Mesenchymal stem cell (in vitro differentiated cells and primary cell): Measurements from ENCODE around the gene ABT1.
A peak's percentile ranks its signal among the peaks of the same experiment; 100 is the strongest.

Source experiments
- DNase-seq: peaks from one replicate; pipeline ENCODE4 v3.0.0-alpha.2; 2013
- H2AFZ ChIP-seq: one replicate; pipeline ENCODE4 v1.6.1; 2013; ENCODE audit warnings: low read depth, mild to moderate bottlenecking, control low read depth, inconsistent platforms, low read length, moderate library complexity
- H2AK5ac ChIP-seq: 2 replicates; pipeline ENCODE4 v1.6.1; 2013; ENCODE audit warnings: low read length, moderate library complexity, mild to moderate bottlenecking, inconsistent platforms; ENCODE audit not compliant: severe bottlenecking
- H2BK120ac ChIP-seq: one replicate; pipeline ENCODE4 v1.6.1; 2013; ENCODE audit warnings: low read depth, mild to moderate bottlenecking, inconsistent platforms, low read length, moderate library complexity
- H2BK12ac ChIP-seq, 2 experiments: one replicate each; pipeline ENCODE4 v1.6.1; 2013; ENCODE audit warnings: inconsistent platforms in 2 of 2, low read length in 2 of 2, mild to moderate bottlenecking in 2 of 2, moderate library complexity in 2 of 2, control low read depth in 1 of 2
- H2BK15ac ChIP-seq: one replicate; pipeline ENCODE4 v1.6.1; 2013; ENCODE audit warnings: mild to moderate bottlenecking, low read depth, inconsistent platforms; ENCODE audit not compliant: poor library complexity, severe bottlenecking
- H2BK5ac ChIP-seq: 2 replicates; pipeline ENCODE4 v1.6.1; 2013; ENCODE audit warnings: low read depth, mild to moderate bottlenecking, low read length, control low read depth, inconsistent platforms; ENCODE audit not compliant: poor library complexity, severe bottlenecking
- H3K14ac ChIP-seq, 2 experiments: one replicate each; pipeline ENCODE4 v1.6.1; 2013; ENCODE audit warnings: inconsistent platforms in 2 of 2, low read length in 2 of 2, control low read depth in 1 of 2, mild to moderate bottlenecking in 1 of 2, moderate library complexity in 1 of 2
- H3K18ac ChIP-seq, 2 experiments: one replicate each; pipeline ENCODE4 v1.6.1; 2013; ENCODE audit warnings: inconsistent platforms in 2 of 2, low read length in 2 of 2, control low read depth in 1 of 2, low read depth in 1 of 2, mild to moderate bottlenecking in 1 of 2
- H3K23ac ChIP-seq, 2 experiments: one replicate each; pipeline ENCODE4 v1.6.1; 2013; ENCODE audit warnings: inconsistent platforms in 2 of 2, low read length in 2 of 2, mild to moderate bottlenecking in 2 of 2, moderate library complexity in 2 of 2, control low read depth in 1 of 2
- H3K27ac ChIP-seq: 2 replicates; pipeline ENCODE4 v1.5.1; 2013; ENCODE audit warnings: mild to moderate bottlenecking, moderate library complexity, low read length, control low read depth, inconsistent platforms; ENCODE audit not compliant: poor library complexity, severe bottlenecking
- H3K27me3 ChIP-seq, 2 experiments: 2 replicates each; pipeline versions ENCODE4 v1.6.1 to v1.7.0; 2013; ENCODE audit warnings: low read length in 2 of 2, mild to moderate bottlenecking in 2 of 2, moderate library complexity in 2 of 2, control low read depth in 1 of 2, inconsistent platforms in 1 of 2; ENCODE audit not compliant: control insufficient read depth in 1 of 2, insufficient read depth in 1 of 2
- H3K36me3 ChIP-seq, 2 experiments: 2 replicates each; pipeline versions ENCODE4 v1.6.1 to v1.7.0; 2013; ENCODE audit warnings: low read length in 2 of 2, control low read depth in 1 of 2, inconsistent platforms in 1 of 2, low read depth in 1 of 2, mild to moderate bottlenecking in 1 of 2; ENCODE audit not compliant: insufficient read depth in 2 of 2, control insufficient read depth in 1 of 2
- H3K4ac ChIP-seq, 2 experiments: one replicate each; pipeline ENCODE4 v1.6.1; 2013; ENCODE audit warnings: inconsistent platforms in 2 of 2, low read length in 2 of 2, mild to moderate bottlenecking in 2 of 2, moderate library complexity in 2 of 2, control low read depth in 1 of 2, low read depth in 1 of 2
- H3K4me1 ChIP-seq: 2 replicates; pipeline ENCODE4 v1.6.1; 2013; ENCODE audit warnings: low read depth, low read length, control low read depth; ENCODE audit not compliant: control insufficient read depth, insufficient read depth
- H3K4me2 ChIP-seq: 2 replicates; pipeline ENCODE4 v1.6.1; 2013; ENCODE audit warnings: low read length, mild to moderate bottlenecking, inconsistent platforms; ENCODE audit not compliant: poor library complexity, severe bottlenecking
- H3K4me3 ChIP-seq, 2 experiments: 2 replicates each; pipeline versions ENCODE4 v1.5.1 to v1.7.0; 2013; ENCODE audit warnings: low read length in 2 of 2, mild to moderate bottlenecking in 2 of 2, control low read depth in 1 of 2, low read depth in 1 of 2; ENCODE audit not compliant: insufficient read depth in 1 of 2
- H3K79me1 ChIP-seq: replicated peaks from 2 replicates; pipeline ENCODE4 v1.6.1; 2013; ENCODE audit warnings: mild to moderate bottlenecking, control low read depth, low read length, inconsistent platforms; ENCODE audit not compliant: poor library complexity, severe bottlenecking
- H3K9ac ChIP-seq: 2 replicates; pipeline ENCODE4 v1.7.0; 2013; ENCODE audit warnings: mild to moderate bottlenecking, low read length, moderate library complexity
- H3K9me3 ChIP-seq: 2 replicates; pipeline ENCODE4 v1.7.0; 2013; ENCODE audit warnings: mild to moderate bottlenecking, low read length; ENCODE audit not compliant: control insufficient read depth
- H4K8ac ChIP-seq: one replicate; pipeline ENCODE4 v1.6.1; 2013; ENCODE audit warnings: inconsistent platforms, mild to moderate bottlenecking, low read length, moderate library complexity
- H4K91ac ChIP-seq: one replicate; pipeline ENCODE4 v1.6.1; 2013; ENCODE audit warnings: mild to moderate bottlenecking, low read length, inconsistent platforms
- WGBS: methylation state at CpG from one replicate; pipeline ENCODE4 v1.1.7; 2013; ENCODE audit warnings: mixed read lengths; 5-methylcytosine and 5-hydroxymethylcytosine counted together

ABT1 gene

DNA sequence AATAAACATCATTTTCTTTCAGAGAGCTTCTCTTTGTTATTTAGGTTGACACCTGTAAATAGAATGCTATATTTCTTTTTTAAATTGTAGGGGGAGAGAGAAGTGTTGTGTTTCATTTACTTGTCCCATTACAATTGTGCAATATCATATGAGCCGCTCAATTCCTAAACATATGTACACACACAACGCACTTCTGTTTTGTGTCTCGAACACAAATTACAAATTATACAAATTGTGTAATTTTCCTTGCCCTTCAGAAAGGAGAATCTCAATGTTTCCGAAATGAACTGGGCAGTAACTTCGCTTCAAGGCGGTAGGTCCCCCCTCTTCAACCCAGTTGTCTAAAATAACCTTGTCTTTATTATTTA lies 2.6 kb upstream of the ABT1 start:
- no peak overlapping the region for H4K8ac ChIP-seq
- H3K27ac ChIP-seq = no peak overlapping the region
- H2AK5ac ChIP-seq = no peak overlapping the region
- H3K4me2 ChIP-seq = peak overlapping the region; percentile 33
- H2AFZ ChIP-seq = no peak overlapping the region
- peaks cover 8 to 13% of the 10 kb centered on the region in 2 experiments for H3K27me3 ChIP-seq
- peaks cover 11 to 13% of the 10 kb centered on the region in 2 experiments for H3K36me3 ChIP-seq
- no peak overlapping the region for H3K9ac ChIP-seq
- H3K23ac ChIP-seq = no peak overlapping the region
- H3K79me1 ChIP-seq = peaks cover 8% of the 10 kb centered on the region
- H3K4me3 ChIP-seq = no peak overlapping the region
- H2BK15ac ChIP-seq = no peak overlapping the region
- no peaks in the 10 kb centered on the region for H3K9me3 ChIP-seq
- no peak overlapping the region for H3K4ac ChIP-seq
- no peak overlapping the region for H2BK12ac ChIP-seq
- peaks cover 7% of the 10 kb centered on the region for H3K4me1 ChIP-seq
- H2BK120ac ChIP-seq = no peak overlapping the region
- H3K18ac ChIP-seq = no peak overlapping the region
- WGBS = 6% methylated on average over 4 of the region's 6 CpGs
- H3K14ac ChIP-seq = no peak overlapping the region
- no peak overlapping the region for H2BK5ac ChIP-seq
- DNase-seq = no peak
- H4K91ac ChIP-seq = no peak overlapping the region

DNA sequence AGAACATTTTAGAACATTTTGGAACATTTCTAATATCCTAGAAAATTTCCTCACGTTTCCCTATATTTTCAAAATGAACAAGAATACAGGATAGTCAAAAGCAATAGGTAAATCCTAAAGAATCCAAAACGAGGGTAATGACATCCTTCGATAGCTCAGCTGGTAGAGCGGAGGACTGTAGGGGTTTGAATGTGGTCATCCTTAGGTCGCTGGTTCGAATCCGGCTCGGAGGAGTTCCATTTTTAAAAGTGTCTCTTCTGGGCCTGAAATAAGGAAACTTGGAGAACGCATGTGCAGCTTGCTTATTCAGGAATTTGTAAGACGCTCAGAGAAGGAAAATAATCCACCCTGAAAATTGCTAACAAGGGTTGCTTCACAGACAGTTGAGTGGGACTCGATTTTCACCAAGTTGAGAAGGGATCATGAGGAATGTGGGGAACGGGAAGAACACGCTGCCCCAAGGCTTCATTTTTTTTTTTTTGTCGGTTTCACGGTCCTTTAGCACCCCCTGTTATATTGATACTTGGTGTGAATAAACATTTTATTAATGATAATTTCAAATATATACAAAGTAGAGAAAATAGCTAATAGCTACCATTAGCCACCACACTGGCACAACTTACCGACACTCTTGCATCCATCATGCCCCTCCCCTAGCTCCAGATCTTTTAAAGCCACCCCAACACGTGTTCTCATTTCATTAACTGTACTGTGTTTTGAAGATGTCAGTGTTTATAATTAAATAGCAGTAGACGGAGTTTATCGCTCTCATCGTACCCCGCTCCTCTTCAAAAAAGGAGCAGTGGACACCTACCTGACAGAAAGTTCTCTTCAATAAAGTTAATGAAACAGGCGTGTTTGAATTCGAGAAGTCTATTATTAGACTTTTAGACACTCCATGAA lies 1.8 kb upstream of the ABT1 start:
- Histone ChIP-seq H2BK12ac (no peak overlapping the region), H3K9ac (peak overlapping the region; percentile 94), H2AK5ac (no peak overlapping the region), H3K23ac (no peak overlapping the region), H4K8ac (no peak overlapping the region), H3K4me1 (peaks cover 7% of the 10 kb centered on the region), H3K14ac (no peak overlapping the region), H2AFZ (no peak overlapping the region), H3K9me3 (no peaks in the 10 kb centered on the region), H3K79me1 (peaks cover 12% of the 10 kb centered on the region), H3K36me3 (peaks cover 15 to 22% of the 10 kb centered on the region in 2 experiments), H3K27ac (no peak overlapping the region), H4K91ac (no peak overlapping the region), H3K4me3 (peak overlapping the region in 1 of 2 experiments; percentile 91), H3K18ac (no peak overlapping the region), H3K27me3 (peaks cover 8 to 13% of the 10 kb centered on the region in 2 experiments), H3K4me2 (peak overlapping the region; percentile 97), H2BK15ac (no peak overlapping the region), H2BK120ac (no peak overlapping the region), H3K4ac (no peak overlapping the region), H2BK5ac (no peak overlapping the region)
- peak; percentile 62 for DNase-seq
- 35% methylated on average over 17 of the region's 23 CpGs for WGBS

DNA sequence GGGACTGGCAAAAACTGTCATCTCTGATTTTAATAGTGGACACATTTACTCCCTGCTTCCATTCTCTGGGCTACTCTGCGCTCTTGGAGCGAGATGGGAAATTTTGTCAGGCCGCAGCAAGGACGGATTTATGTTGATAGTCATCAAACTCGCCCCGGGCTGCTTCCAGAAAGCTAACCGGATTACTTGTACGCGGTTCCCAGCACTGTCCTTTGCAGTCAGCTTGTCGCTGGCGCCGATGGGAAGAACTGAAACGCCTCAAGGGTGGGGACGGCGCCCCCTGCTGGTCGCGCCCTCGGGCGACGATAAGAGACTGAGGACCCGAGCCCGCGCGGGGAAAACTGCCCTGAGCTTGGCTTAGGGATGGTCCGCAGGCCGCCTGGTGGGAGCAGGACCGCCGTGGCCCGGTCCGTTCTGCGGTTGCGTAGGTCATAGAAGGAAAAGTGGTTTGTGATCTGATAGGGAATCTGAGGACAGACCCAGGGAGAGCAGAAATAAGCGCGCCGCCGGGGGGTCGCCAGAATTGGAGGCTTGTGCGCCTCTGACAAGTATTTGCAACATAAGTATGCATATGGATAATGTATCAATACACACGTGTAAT lies 984 bp upstream of the ABT1 start:
- Histone ChIP-seq H3K4me1 (peaks cover 7% of the 10 kb centered on the region), H3K23ac (no peak overlapping the region), H3K4me2 (peak overlapping the region; percentile 97), H3K36me3 (peaks cover 15 to 25% of the 10 kb centered on the region in 2 experiments), H3K14ac (no peak overlapping the region), H2BK12ac (no peak overlapping the region), H2AFZ (no peak overlapping the region), H3K27ac (peak overlapping the region; percentile 27), H2AK5ac (no peak overlapping the region), H2BK120ac (no peak overlapping the region), H2BK5ac (no peak overlapping the region), H3K9me3 (no peaks in the 10 kb centered on the region), H3K9ac (peak overlapping the region; percentile 94), H4K91ac (no peak overlapping the region), H2BK15ac (no peak overlapping the region), H3K4ac (no peak overlapping the region), H4K8ac (peak overlapping the region; percentile 76), H3K79me1 (peaks cover 12% of the 10 kb centered on the region), H3K27me3 (peaks cover 8 to 13% of the 10 kb centered on the region in 2 experiments), H3K4me3 (peak overlapping the region; percentile 56 to 91), H3K18ac (no peak overlapping the region)
- peak; percentile 90 for DNase-seq
- WGBS = under 1% methylated on average over 32 of the region's 39 CpGs

DNA sequence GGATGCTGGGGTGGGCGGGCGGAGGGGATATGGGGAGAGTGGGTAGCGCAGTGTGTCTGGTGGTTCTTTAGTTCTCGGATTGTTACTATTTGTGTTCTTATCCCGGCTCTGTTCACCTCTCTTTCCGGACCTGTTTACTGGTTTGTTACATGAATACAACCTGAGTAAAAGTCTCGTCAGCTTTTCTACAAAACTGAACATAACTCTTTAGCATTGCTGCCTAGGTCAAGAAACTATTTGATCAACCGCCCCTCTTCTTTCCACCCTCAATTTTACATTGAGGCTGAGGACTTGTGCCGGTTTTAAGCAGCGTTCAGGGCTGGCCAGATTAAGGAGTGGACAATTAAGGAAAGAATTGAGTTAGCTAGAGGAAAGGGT lies 625 bp downstream of the ABT1 start:
- Histone ChIP-seq H2BK120ac (no peak overlapping the region), H3K9ac (peak overlapping the region; percentile 94), H3K14ac (no peak overlapping the region), H3K4ac (peak overlapping the region in 1 of 2 experiments; percentile 92), H2BK12ac (no peak overlapping the region), H3K4me3 (peak overlapping the region; percentile 91 to 95), H3K18ac (no peak overlapping the region), H3K36me3 (peaks cover 15 to 25% of the 10 kb centered on the region in 2 experiments), H3K4me2 (peak overlapping the region; percentile 67), H3K23ac (no peak overlapping the region), H3K27ac (no peak overlapping the region), H4K91ac (no peak overlapping the region), H2AK5ac (no peak overlapping the region), H2BK15ac (no peak overlapping the region), H3K4me1 (peaks cover 7% of the 10 kb centered on the region), H2AFZ (no peak overlapping the region), H3K9me3 (no peaks in the 10 kb centered on the region), H3K27me3 (peaks cover 0 to 2% of the 10 kb centered on the region in 2 experiments), H2BK5ac (no peak overlapping the region), H4K8ac (no peak overlapping the region), H3K79me1 (peaks cover 12% of the 10 kb centered on the region)
- 11% methylated on average over 7 of the region's 10 CpGs for WGBS
- DNase-seq = no peak
